NCI-H510A (cell line): ENCODE measurements around the gene MRPL16.
"Not testable (repeated sequence)": the region's sequence is repeated elsewhere in the genome, so short reads cannot be mapped to it uniquely, and the experiment has no call there.

ENCODE experiments used
- DNase-seq: peaks from one replicate; lab custom pipeline; 2025; lab: John Stamatoyannopoulos, UW

Gene MRPL16

GRCh38 chr11:59810911-59811259 is 307 bp upstream of the MRPL16 start:
- no peak for DNase-seq

GRCh38 chr11:59807047-59807610 is 3.4 kb downstream of the MRPL16 start:
- no peak for DNase-seq

GRCh38 chr11:59804061-59804460 is 6.5 kb downstream of the MRPL16 start:
- no peak for DNase-seq

- DNase-seq: no peak
Observed at GRCh38 chr11:59802639-59803176, 7.9 kb downstream of the MRPL16 start.

- DNase-seq: no peak
Observed at GRCh38 chr11:59801981-59802638, 8.5 kb downstream of the MRPL16 start.

- no peak for DNase-seq
Observed at GRCh38 chr11:59801160-59801706, 9.3 kb downstream of the MRPL16 start.

- no peak for DNase-seq
Observed at GRCh38 chr11:59800390-59801025, 10.1 kb downstream of the MRPL16 start.

GRCh38 chr11:59794417-59794816 is 16.2 kb downstream of the MRPL16 start:
- no peak for DNase-seq

- DNase-seq: no peak
Observed at GRCh38 chr11:59792507-59792906, 18.1 kb downstream of the MRPL16 start.

- no peak for DNase-seq
Observed at GRCh38 chr11:59791639-59792038, 18.9 kb downstream of the MRPL16 start.

- DNase-seq: no peak
Observed at GRCh38 chr11:59787816-59788215, 22.8 kb downstream of the MRPL16 start.

GRCh38 chr11:59787255-59787588 is 23.4 kb downstream of the MRPL16 start:
- no peak for DNase-seq

- DNase-seq: no peak
Observed at GRCh38 chr11:59785818-59786217, 24.8 kb downstream of the MRPL16 start.

GRCh38 chr11:59784441-59784840 is 26.1 kb downstream of the MRPL16 start:
- not testable (repeated sequence) for DNase-seq

- no peak for DNase-seq
Observed at GRCh38 chr11:59783632-59784090, 26.9 kb downstream of the MRPL16 start.

- DNase-seq: no peak
Observed at GRCh38 chr11:59782080-59782479, 28.5 kb downstream of the MRPL16 start.

- no peak for DNase-seq
Observed at GRCh38 chr11:59779487-59779886, 31.1 kb downstream of the MRPL16 start.

GRCh38 chr11:59778122-59778521 is 32.5 kb downstream of the MRPL16 start:
- DNase-seq: no peak

- DNase-seq: no peak
Observed at GRCh38 chr11:59777104-59777503, 33.5 kb downstream of the MRPL16 start.

- DNase-seq: no peak
Observed at GRCh38 chr11:59776210-59777066, 34.1 kb downstream of the MRPL16 start.

- no peak for DNase-seq
Observed at GRCh38 chr11:59773083-59773440, 37.5 kb downstream of the MRPL16 start.

- DNase-seq: no peak
Observed at GRCh38 chr11:59771605-59772004, 39.0 kb downstream of the MRPL16 start.
